RKO (cell line): ENCODE results near the gene HNF4A.
"Not testable (repeated sequence)": the region's sequence is repeated elsewhere in the genome, so short reads cannot be mapped to it uniquely, and the experiment has no call there.

Experiments
- DNase-seq: peaks from one replicate; pipeline ENCODE4 v3.0.0-alpha.2; 2016; ENCODE audit warnings: low spot score

The HNF4A gene

GRCh38 chr20:44345941-44346340, 9.6 kb upstream of the HNF4A start:
- DNase-seq, result not testable (repeated sequence)

GRCh38 chr20:44348168-44348659, 7.3 kb upstream of the HNF4A start:
- DNase-seq, result no peak

GRCh38 chr20:44349349-44349748, 6.2 kb upstream of the HNF4A start:
- no peak for DNase-seq

- DNase-seq, result no peak
Observed at GRCh38 chr20:44350567-44350966, 4.9 kb upstream of the HNF4A start.

- DNase-seq, result no peak
Observed at GRCh38 chr20:44354979-44355497, 461 bp upstream of the HNF4A start.

- no peak for DNase-seq
Observed at GRCh38 chr20:44356353-44356723, 839 bp downstream of the HNF4A start.

- no peak for DNase-seq
Observed at GRCh38 chr20:44357020-44357419, 1.5 kb downstream of the HNF4A start.

- no peak for DNase-seq
Observed at GRCh38 chr20:44357555-44358125, 2.1 kb downstream of the HNF4A start.

- no peak for DNase-seq
Observed at GRCh38 chr20:44358776-44359175, 3.3 kb downstream of the HNF4A start.

GRCh38 chr20:44360221-44360620, 4.7 kb downstream of the HNF4A start:
- no peak for DNase-seq

GRCh38 chr20:44361021-44361420, 5.5 kb downstream of the HNF4A start:
- no peak for DNase-seq

GRCh38 chr20:44362466-44362940, 7.0 kb downstream of the HNF4A start:
- DNase-seq, result no peak

GRCh38 chr20:44364068-44364467, 8.6 kb downstream of the HNF4A start:
- no peak for DNase-seq

GRCh38 chr20:44364780-44365179, 9.3 kb downstream of the HNF4A start:
- DNase-seq, result no peak

GRCh38 chr20:44367746-44368145, 12.2 kb downstream of the HNF4A start:
- DNase-seq, result no peak

- DNase-seq, result no peak
Observed at GRCh38 chr20:44370639-44371218, 15.2 kb downstream of the HNF4A start.

- DNase-seq, result no peak
Observed at GRCh38 chr20:44382641-44383040, 27.1 kb downstream of the HNF4A start.

GRCh38 chr20:44384423-44385027, 29.0 kb downstream of the HNF4A start:
- peak; percentile 65 for DNase-seq

GRCh38 chr20:44388466-44389023, 33.0 kb downstream of the HNF4A start:
- DNase-seq, result peak; percentile 70

GRCh38 chr20:44389871-44390270, 34.4 kb downstream of the HNF4A start:
- DNase-seq, result no peak

- DNase-seq, result no peak
Observed at GRCh38 chr20:44390280-44390679, 34.8 kb downstream of the HNF4A start.

GRCh38 chr20:44392088-44392775, 36.7 kb downstream of the HNF4A start:
- no peak for DNase-seq
